ENCODE measurements around the gene CLIP3.

The CLIP3 gene

GRCh38 chr19:35975608-35976214 lies 57.0 kb downstream of the CLIP3 start:
- H3K9me3 ChIP-seq (ENCODE audit: low read length): no peaks in the 10 kb centered on the region
- no peak overlapping the region for H3K4me3 ChIP-seq (ENCODE audit: low read length)
- no peaks in the 10 kb centered on the region for H3K4me1 ChIP-seq (ENCODE audit: insufficient read depth, low read length)
- no peaks in the 10 kb centered on the region for H3K36me3 ChIP-seq (ENCODE audit: insufficient read depth, low read length)
- peaks cover 25% of the 10 kb centered on the region for H3K27me3 ChIP-seq (ENCODE audit: insufficient read depth, low read length)
- no peak overlapping the region for H2AFZ ChIP-seq (ENCODE audit: low read depth, low read length)

GRCh38 chr19:35973487-35973886 lies 59.2 kb downstream of the CLIP3 start:
- Histone ChIP-seq H3K9me3 (ENCODE audit: low read length) (no peaks in the 10 kb centered on the region), H3K4me1 (ENCODE audit: insufficient read depth, low read length) (no peaks in the 10 kb centered on the region), H3K4me3 (ENCODE audit: low read length) (no peak overlapping the region), H3K36me3 (ENCODE audit: insufficient read depth, low read length) (no peaks in the 10 kb centered on the region), H3K27me3 (ENCODE audit: insufficient read depth, low read length) (peaks cover 19% of the 10 kb centered on the region), H2AFZ (ENCODE audit: low read depth, low read length) (no peak overlapping the region)

DNA sequence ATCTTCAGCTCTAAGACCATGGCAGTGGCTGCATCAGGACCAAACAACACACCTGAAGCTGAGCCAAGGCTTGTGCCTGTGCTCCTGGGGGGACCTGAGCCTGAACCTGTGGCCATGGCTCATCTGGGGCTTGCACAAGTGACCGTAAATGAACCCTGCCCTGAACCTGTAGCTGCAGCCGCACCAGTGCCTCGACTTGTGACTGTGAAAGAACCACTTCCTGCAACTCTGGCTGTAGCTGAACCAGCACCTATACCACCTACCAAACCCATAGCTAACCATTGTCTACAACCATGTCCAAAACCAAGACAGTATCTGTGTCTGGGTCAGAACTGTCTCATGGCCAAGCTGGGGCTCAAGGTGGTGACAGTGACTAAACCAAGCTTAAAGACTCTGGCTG lies 65.9 kb downstream of the CLIP3 start:
- no peaks in the 10 kb centered on the region for H3K9me3 ChIP-seq (ENCODE audit: low read length)

More for the DNA sequence above, 65.9 kb downstream of the CLIP3 start:
- Histone ChIP-seq H3K4me3 (ENCODE audit: low read length) (no peak overlapping the region), H3K36me3 (ENCODE audit: insufficient read depth, low read length) (no peaks in the 10 kb centered on the region), H3K4me1 (ENCODE audit: insufficient read depth, low read length) (no peaks in the 10 kb centered on the region), H3K27me3 (ENCODE audit: insufficient read depth, low read length) (no peaks in the 10 kb centered on the region), H2AFZ (ENCODE audit: low read depth, low read length) (no peak overlapping the region)

Data from neuron (in vitro differentiated cells).